Pancreas (tissue), 10 donors: Measurements from ENCODE around the gene CALCR. TPM values are rescaled to one million over a fixed set of nuclear protein-coding genes. Genes with fewer than 3 reads are reported as not detected.

ENCODE experiments used
- ATAC-seq, 4 donors: fragments of 200-7000 bp; cut with Tn5 transposase; one replicate each; pipeline versions ENCODE4 v1.8.0 to v1.9.1; 2020; ENCODE audit warnings: mild to moderate bottlenecking in 4 of 4, moderate library complexity in 4 of 4
- DNase-seq, 6 donors: peaks; one replicate each; pipeline ENCODE4 v3.0.0-alpha.2; 2020
- FAIRE-seq: peaks from 2 replicates; lab custom pipeline; 2012; peaks lifted over from hg19 to GRCh38; lab: Jason Lieb, UNC
- H3K27ac ChIP-seq, 4 donors: fragments of 200-600 bp; sonication (generic); 1 replicate in 3 of 4; 2 replicates in 1 of 4; pipeline versions ENCODE4 v1.5.0 to v1.8.0; 2020
- H3K27me3 ChIP-seq, 4 donors: fragments of 200-600 bp; one replicate each; pipeline ENCODE4 v1.8.0; 2021
- H3K36me3 ChIP-seq, 3 donors: fragments of 200-600 bp; sonication (generic) in 1 of 3; one replicate each; pipeline versions ENCODE4 v1.5.0 to v1.8.0; 2020 to 2021
- H3K4me1 ChIP-seq, 3 donors: fragments of 200-600 bp; one replicate each; pipeline ENCODE4 v1.8.0; 2021
- H3K4me3 ChIP-seq, 4 donors: fragments of 200-600 bp; sonication (generic) in 2 of 4; one replicate each; pipeline versions ENCODE4 v1.5.0 to v1.8.0; 2020 to 2021
- H3K9me3 ChIP-seq, 4 donors: fragments of 200-600 bp; one replicate each; pipeline ENCODE4 v1.8.0; 2021
- WGBS, 2 donors: extraction: QIAGEN DNeasy Blood & Tissue Kit; methylation state at CpG; one replicate each; pipeline ENCODE4 v1.1.7; 2013; 5-methylcytosine and 5-hydroxymethylcytosine counted together
- intact Hi-C, 3 donors: fragments of 100-400 bp; cut with DNase I; formaldehyde crosslinking; loops; one replicate each; pipeline versions ENCODE4 v1.11.1 to v1.14.2; 2022
- polyA plus RNA-seq, 2 donors: library from polyadenylated mRNA; stranded (reverse); fragments of 200-250 nt; gene quantifications; one replicate each; pipeline ENCODE4 v1.2.3, GENCODE V29; 2013
- total RNA-seq, 6 donors: library from RNA; stranded (reverse); fragmentation: NEBNext Ultra II Directional in 4 of 6; extraction: Animal tissue kit (Norgen Biotek cat#: 25700) in 4 of 6; gene quantifications; one replicate each; pipeline versions ENCODE4 v1.2.1 to v1.2.4, GENCODE V29; 2021 to 2023
- TF ChIP-seq, protein P1 (sequence below), 4 donors: fragments of 200-600 bp; sonication (generic) in 3 of 4; IDR thresholded peaks; one replicate each; pipeline versions ENCODE4 v1.5.0 to v1.8.0; 2021; ENCODE audit warnings: antibody characterized with exemption in 4 of 4
- donor health status: healthy with polysubstance abuse.
- donor health status: DM: no; HTN: no; CAD: no; lungs with moderate emphysema.
- donor health status: DM: no; HTN: no; CAD: no.
- donor health status: control.
- donor health status: control.
- donor health status: Bipolar disorder and iron deficiency.
- donor health status: DM: yes; HTN: yes; CAD: no.
- donor health status: DM: no; HTN: no; CAD: no.
- donor health status: DM: no; HTN: no; CAD: no.
- donor health status: DM: yes; HTN: yes; CAD: no.

The CALCR gene
- total and polyA plus RNA-seq, 8 donors = 0.09 TPM; not detected in 7

DNA sequence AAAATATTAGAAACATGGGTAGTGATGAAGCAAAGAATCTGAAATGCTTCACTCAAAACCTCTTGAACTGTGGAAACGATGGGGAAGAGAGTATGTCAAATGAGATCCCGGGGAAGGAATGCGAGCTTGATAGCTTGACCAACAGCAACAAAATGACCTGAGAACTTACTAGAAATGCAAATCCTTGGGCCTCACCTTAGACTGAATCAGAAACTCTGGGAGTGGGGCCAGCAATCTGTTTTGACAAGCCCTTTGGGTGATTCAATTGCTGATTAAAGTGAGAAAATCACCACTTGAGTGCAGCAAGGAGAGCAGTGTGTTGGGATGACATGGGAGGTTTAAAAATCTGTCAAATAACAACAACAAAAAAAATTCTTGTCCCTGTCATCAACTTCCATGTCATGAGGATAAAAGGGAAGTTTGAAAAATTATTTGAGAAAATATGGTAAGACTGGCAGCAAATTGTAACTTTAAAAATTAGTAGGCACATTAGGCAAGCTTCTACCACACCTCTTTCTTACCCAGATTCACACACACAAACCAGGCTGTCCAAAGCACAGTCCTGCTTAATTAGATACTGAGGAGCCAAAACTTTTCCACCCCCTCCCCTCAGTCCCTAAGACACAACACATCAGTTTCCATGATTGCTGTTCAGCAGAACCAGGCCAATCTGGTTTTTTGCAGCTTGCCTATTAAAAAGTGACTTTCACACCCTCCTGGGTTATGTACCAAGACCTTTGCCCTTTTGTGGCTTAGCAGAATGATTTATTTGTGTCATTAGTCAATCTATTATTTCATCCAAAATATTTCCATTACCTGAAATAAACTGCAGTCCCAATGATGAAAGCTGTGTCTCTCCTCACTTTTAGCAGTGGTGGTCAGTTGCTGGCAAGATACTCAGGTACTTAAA is 15.6 kb downstream of the CALCR start:
- H3K9me3 ChIP-seq = no peaks in the 10 kb centered on the region
- TF ChIP-seq, protein P1, sequence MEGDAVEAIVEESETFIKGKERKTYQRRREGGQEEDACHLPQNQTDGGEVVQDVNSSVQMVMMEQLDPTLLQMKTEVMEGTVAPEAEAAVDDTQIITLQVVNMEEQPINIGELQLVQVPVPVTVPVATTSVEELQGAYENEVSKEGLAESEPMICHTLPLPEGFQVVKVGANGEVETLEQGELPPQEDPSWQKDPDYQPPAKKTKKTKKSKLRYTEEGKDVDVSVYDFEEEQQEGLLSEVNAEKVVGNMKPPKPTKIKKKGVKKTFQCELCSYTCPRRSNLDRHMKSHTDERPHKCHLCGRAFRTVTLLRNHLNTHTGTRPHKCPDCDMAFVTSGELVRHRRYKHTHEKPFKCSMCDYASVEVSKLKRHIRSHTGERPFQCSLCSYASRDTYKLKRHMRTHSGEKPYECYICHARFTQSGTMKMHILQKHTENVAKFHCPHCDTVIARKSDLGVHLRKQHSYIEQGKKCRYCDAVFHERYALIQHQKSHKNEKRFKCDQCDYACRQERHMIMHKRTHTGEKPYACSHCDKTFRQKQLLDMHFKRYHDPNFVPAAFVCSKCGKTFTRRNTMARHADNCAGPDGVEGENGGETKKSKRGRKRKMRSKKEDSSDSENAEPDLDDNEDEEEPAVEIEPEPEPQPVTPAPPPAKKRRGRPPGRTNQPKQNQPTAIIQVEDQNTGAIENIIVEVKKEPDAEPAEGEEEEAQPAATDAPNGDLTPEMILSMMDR (IDR thresholded peaks at IDR 0.05) = no peak
- peaks cover 0 to 4% (median 0%) of the 10 kb centered on the region in 4 donors for H3K27me3 ChIP-seq
- 55 to 56% methylated on average over 3 of the region's 3 CpGs for WGBS, 2 donors
- H3K4me3 ChIP-seq = no peak overlapping the region
- intact Hi-C loops = no loop called here
- DNase-seq = peak in 2 of 6 donors; percentile 27 to 43
- H3K27ac ChIP-seq = peak overlapping the region in 2 of 4 donors; percentile 12 to 19
- peaks cover 0 to 10% (median 4%) of the 10 kb centered on the region in 3 donors for H3K4me1 ChIP-seq
- peak in 3 of 4 donors; percentile 50 to 81 (median 58) for ATAC-seq
- FAIRE-seq = no peak
- H3K36me3 ChIP-seq = no peaks in the 10 kb centered on the region

DNA sequence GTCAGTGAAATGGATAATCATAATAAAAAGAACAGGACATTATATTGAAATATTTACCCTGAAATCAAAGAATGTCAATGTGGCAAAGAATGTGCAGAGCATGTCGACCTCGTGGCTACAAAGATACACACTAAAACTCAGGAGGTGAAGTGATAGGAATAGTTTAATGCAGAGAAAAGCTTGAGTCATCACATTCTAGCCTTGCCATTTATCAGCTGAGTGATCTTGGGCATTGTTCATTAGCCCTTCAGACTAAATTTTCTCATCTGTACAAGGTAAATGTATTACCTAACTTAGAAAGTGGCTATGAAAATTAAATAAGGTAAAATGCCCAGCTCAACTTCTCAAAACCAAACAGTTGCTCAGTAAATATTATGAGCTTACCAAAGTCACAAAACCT is 22.6 kb downstream of the CALCR start:
- no peak overlapping the region for H3K4me3 ChIP-seq
- intact Hi-C loops = no loop called here
- ATAC-seq = no peak
- H3K27ac ChIP-seq = no peak overlapping the region
- H3K36me3 ChIP-seq = no peaks in the 10 kb centered on the region
- WGBS, 2 donors = 66 to 75% methylated on average over 2 of the region's 2 CpGs
- no peaks in the 10 kb centered on the region for H3K9me3 ChIP-seq
- no peak for FAIRE-seq
- DNase-seq = no peak
- no peaks in the 10 kb centered on the region for H3K27me3 ChIP-seq
- TF ChIP-seq, protein P1 (IDR thresholded peaks at IDR 0.05) = no peak
- no peaks in the 10 kb centered on the region for H3K4me1 ChIP-seq

DNA sequence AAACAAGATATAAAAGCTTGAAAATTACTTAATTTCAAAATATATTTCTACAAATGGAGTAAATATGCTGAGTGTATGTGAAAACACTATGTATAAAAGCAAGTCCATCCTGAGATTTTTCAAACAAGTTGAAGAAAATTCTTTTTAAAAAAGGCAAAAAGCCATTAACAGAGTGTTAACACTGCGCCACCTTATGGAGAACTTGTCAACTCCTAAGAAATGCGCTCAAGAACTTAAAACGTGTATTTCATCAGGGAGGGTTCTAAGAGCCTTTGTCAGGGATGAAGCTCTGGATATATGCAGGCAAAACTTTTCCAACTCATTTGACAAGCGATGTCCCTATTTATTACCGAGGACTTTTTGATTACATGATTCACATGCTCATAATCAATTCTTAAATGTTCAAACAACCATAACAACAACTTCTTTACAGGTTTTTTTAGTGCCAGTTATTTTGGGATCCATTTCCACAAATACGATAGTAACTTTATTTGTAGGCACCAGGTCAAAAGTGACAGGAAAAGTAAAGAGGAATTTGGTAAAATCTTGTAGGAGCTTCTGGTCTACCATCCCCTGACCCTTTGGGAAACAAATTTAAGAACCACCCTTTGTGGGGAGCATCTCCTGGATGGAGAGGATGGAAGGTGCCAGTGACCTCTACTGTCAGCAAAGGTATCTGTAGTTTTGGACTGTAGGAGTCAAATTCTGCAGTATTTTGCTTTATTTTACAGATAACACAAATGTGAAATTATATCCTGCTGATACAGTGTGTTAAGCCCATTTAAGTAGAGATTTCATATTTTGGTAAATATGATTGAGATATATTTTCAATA is 23.2 kb downstream of the CALCR start:
- no peaks in the 10 kb centered on the region for H3K4me1 ChIP-seq
- intact Hi-C loops = no loop called here
- H3K9me3 ChIP-seq = no peaks in the 10 kb centered on the region
- DNase-seq (no peak), ATAC-seq (peak in 2 of 4 donors; percentile 55 to 58), FAIRE-seq (no peak)
- no peaks in the 10 kb centered on the region for H3K36me3 ChIP-seq
- H3K27ac ChIP-seq = no peak overlapping the region
- H3K27me3 ChIP-seq = no peaks in the 10 kb centered on the region
- no peak overlapping the region for H3K4me3 ChIP-seq
- TF ChIP-seq, protein P1 (IDR thresholded peaks at IDR 0.05) = peak in 2 of 4 donors; percentile 18 to 35
- 19 to 28% methylated on average over 6 of the region's 6 CpGs for WGBS, 2 donors

DNA sequence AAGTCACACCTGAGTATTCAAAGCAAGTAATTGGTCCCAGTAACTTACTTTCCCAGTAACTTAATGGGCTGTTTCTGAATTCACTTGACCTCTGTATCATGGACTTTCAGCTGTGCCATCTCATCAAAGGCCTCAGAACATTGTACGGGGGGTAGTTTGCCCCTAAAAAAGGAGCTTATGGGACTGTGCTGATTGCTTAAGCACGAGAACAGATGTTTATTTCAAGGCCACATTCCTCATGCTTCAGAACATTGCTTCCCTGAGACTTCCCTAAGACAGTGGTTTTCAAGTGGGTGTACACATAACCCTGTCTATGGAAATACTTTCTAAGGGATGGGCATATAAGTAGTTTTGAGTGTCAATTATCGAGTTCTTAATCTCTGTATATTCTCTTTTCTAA is 26.8 kb downstream of the CALCR start:
- DNase-seq (no peak), ATAC-seq (no peak), FAIRE-seq (no peak)
- H3K27me3 ChIP-seq = no peaks in the 10 kb centered on the region
- H3K9me3 ChIP-seq = no peaks in the 10 kb centered on the region
- H3K27ac ChIP-seq = no peak overlapping the region
- intact Hi-C loops = no loop called here
- WGBS, 2 donors = 55 to 61% methylated on average over 3 of the region's 3 CpGs
- H3K4me3 ChIP-seq = no peak overlapping the region
- TF ChIP-seq, protein P1 (IDR thresholded peaks at IDR 0.05) = no peak
- no peaks in the 10 kb centered on the region for H3K36me3 ChIP-seq
- no peaks in the 10 kb centered on the region for H3K4me1 ChIP-seq
